Loucy (cell line): Measurements from ENCODE around the gene FAM200C.

Source experiments
- H2AFZ ChIP-seq: fragments of 200-600 bp; sonication (generic); 2 replicates; pipeline ENCODE4 v1.6.0; 2016; ENCODE audit warnings: antibody characterized with exemption, mild to moderate bottlenecking, low read length, moderate library complexity
- H3F3A ChIP-seq: fragments of 200-600 bp; 2 replicates; pipeline ENCODE4 v1.6.0; 2016; ENCODE audit warnings: antibody characterized with exemption, low read depth, mild to moderate bottlenecking
- H3K27me3 ChIP-seq: fragments of 200-600 bp; sonication (generic); 2 replicates; pipeline ENCODE4 v1.6.1; 2014; ENCODE audit warnings: low read length, mild to moderate bottlenecking; ENCODE audit not compliant: insufficient read depth, poor library complexity, severe bottlenecking
- H3K36me3 ChIP-seq: fragments of 200-600 bp; sonication (generic); 2 replicates; pipeline ENCODE4 v1.6.1; 2016; ENCODE audit warnings: low read length; ENCODE audit not compliant: insufficient read depth
- H3K4me1 ChIP-seq: fragments of 200-600 bp; sonication (generic); 2 replicates; pipeline ENCODE4 v1.5.1; 2014; ENCODE audit warnings: low read length, mild to moderate bottlenecking; ENCODE audit not compliant: insufficient read depth, poor library complexity, severe bottlenecking
- H3K4me2 ChIP-seq: fragments of 200-600 bp; sonication (generic); 2 replicates; pipeline ENCODE4 v1.6.0; 2014; ENCODE audit warnings: antibody characterized with exemption, low read length, low read depth, mild to moderate bottlenecking; ENCODE audit not compliant: poor library complexity, severe bottlenecking
- H3K4me3 ChIP-seq: fragments of 200-600 bp; sonication (generic); 2 replicates; pipeline ENCODE4 v1.5.1; 2014; ENCODE audit warnings: low read length, mild to moderate bottlenecking, mixed read lengths; ENCODE audit not compliant: poor library complexity, severe bottlenecking
- H3K79me2 ChIP-seq: fragments of 200-600 bp; sonication (generic); 2 replicates; pipeline ENCODE4 v1.6.1; 2014; ENCODE audit warnings: low read length; ENCODE audit not compliant: insufficient read depth
- H3K9ac ChIP-seq: fragments of 200-600 bp; sonication (generic); 2 replicates; pipeline ENCODE4 v1.6.0; 2014; ENCODE audit warnings: mild to moderate bottlenecking, low read depth, low read length, moderate library complexity; ENCODE audit not compliant: poor library complexity, severe bottlenecking
- H3K9me2 ChIP-seq: fragments of 200-600 bp; sonication (generic); replicated peaks from 2 replicates; pipeline ENCODE4 v1.6.1; 2016; ENCODE audit warnings: low read depth, low read length, mixed read lengths
- H3K9me3 ChIP-seq: fragments of 200-600 bp; sonication (generic); 2 replicates; pipeline ENCODE4 v1.6.1; 2014; ENCODE audit warnings: mild to moderate bottlenecking, antibody characterized with exemption, low read length, low read depth; ENCODE audit not compliant: insufficient read depth
- H4K20me1 ChIP-seq: fragments of 200-600 bp; sonication (generic); 2 replicates; pipeline ENCODE4 v1.6.0; 2014; ENCODE audit warnings: antibody characterized with exemption, low read length, mild to moderate bottlenecking; ENCODE audit not compliant: insufficient read depth, poor library complexity, severe bottlenecking
- CTCF ChIP-seq: fragments of 200-600 bp; sonication (generic); conservative IDR thresholded peaks from 2 replicates; pipeline ENCODE4 v1.5.1; 2014; ENCODE audit warnings: mild to moderate bottlenecking, antibody characterized with exemption, low read length
- EZH2phosphoT487 ChIP-seq: fragments of 200-600 bp; IDR thresholded peaks from 2 replicates; pipeline ENCODE4 v1.6.1; 2018; ENCODE audit warnings: antibody characterized with exemption, mild to moderate bottlenecking, moderate library complexity, borderline replicate concordance

FAM200C gene

DNA sequence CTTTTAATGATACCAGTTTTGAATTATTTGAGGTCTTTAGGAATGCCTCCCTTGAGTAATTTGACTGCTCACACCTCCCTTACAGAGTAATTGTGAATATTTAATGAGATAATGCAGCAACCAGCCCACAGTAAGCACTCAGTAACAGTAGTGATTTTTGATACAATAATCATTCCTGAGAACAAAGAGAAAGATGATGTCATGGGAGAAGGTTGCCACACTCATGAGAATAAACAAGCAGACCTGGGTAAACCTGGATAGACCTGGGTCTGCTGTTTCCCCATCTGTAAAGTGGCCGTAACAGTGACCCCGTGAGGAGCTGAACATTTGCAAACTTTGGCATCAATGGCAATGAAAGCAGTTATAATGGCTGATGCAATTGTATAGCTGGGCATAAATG lies 33.6 kb downstream of the FAM200C start:
- H2AFZ ChIP-seq: no peak overlapping the region

GRCh38 chr5:160363660-160364395 lies 36.0 kb downstream of the FAM200C start:
- Histone ChIP-seq H3K4me1 (no peaks in the 10 kb centered on the region), H3F3A (no peaks in the 10 kb centered on the region), H2AFZ (no peak overlapping the region)

More for the DNA sequence above, 33.6 kb downstream of the FAM200C start:
- Histone ChIP-seq H3K4me3 (no peak overlapping the region), H3K36me3 (no peaks in the 10 kb centered on the region), H4K20me1 (no peaks in the 10 kb centered on the region), H3K9me2 (no peaks in the 10 kb centered on the region), H3K27me3 (no peaks in the 10 kb centered on the region), H3F3A (no peaks in the 10 kb centered on the region), H3K79me2 (no peaks in the 10 kb centered on the region), H3K9ac (no peak overlapping the region), H3K4me1 (no peaks in the 10 kb centered on the region), H3K9me3 (no peaks in the 10 kb centered on the region), H3K4me2 (no peak overlapping the region)
- TF ChIP-seq EZH2phosphoT487 (no peak), CTCF (no peak)

DNA sequence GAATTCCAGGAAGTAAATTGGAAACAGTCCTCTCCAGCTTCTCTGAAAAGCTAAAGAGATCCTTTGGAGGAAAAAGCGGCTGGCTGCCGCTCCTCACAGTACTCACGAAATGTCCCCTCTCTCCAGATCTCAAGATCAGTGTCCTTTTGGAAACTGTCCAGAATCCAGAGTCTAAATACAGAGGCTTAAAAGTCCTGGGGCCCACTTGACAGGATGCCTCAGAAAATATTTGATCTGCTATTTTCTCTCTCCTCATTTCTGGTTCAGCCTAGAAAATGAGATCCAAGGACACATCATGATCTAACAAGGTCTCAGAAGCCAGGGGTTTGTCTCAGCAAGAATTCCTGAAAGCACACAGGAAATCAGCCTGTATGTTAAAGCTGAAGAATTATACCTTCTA lies 36.6 kb downstream of the FAM200C start:
- no peak for TF ChIP-seq EZH2phosphoT487
- TF ChIP-seq CTCF: no peak
- Histone ChIP-seq H3K36me3 (no peaks in the 10 kb centered on the region), H3K9me3 (no peaks in the 10 kb centered on the region), H2AFZ (no peak overlapping the region), H3K4me2 (no peak overlapping the region), H4K20me1 (no peaks in the 10 kb centered on the region), H3F3A (no peaks in the 10 kb centered on the region), H3K4me1 (no peaks in the 10 kb centered on the region), H3K9me2 (no peaks in the 10 kb centered on the region), H3K27me3 (no peaks in the 10 kb centered on the region), H3K9ac (no peak overlapping the region), H3K4me3 (no peak overlapping the region), H3K79me2 (no peaks in the 10 kb centered on the region)

More at GRCh38 chr5:160363660-160364395, 36.0 kb downstream of the FAM200C start:
- Histone ChIP-seq H4K20me1 (no peaks in the 10 kb centered on the region), H3K9me2 (no peaks in the 10 kb centered on the region), H3K4me2 (no peak overlapping the region), H3K9me3 (no peaks in the 10 kb centered on the region), H3K27me3 (no peaks in the 10 kb centered on the region), H3K36me3 (no peaks in the 10 kb centered on the region), H3K79me2 (no peaks in the 10 kb centered on the region), H3K4me3 (no peak overlapping the region), H3K9ac (no peak overlapping the region)
- no peak for TF ChIP-seq EZH2phosphoT487
- TF ChIP-seq CTCF: no peak
